CD4-positive, alpha-beta T cell treated with Interleukin-17A for 1 hour (primary cell): ENCODE measurements around the gene SMTNL2.
"Not testable (repeated sequence)": the region's sequence is repeated elsewhere in the genome, so short reads cannot be mapped to it uniquely, and the experiment has no call there.

Experiments used
- DNase-seq: peaks from one replicate; pipeline ENCODE4 v3.0.0-alpha.2; 2020

Gene SMTNL2

GRCh38 chr17:4604736-4605135 is 20.4 kb downstream of the SMTNL2 start:
- DNase-seq: not testable (repeated sequence)

- DNase-seq: no peak
Observed at GRCh38 chr17:4605826-4606225, 21.5 kb downstream of the SMTNL2 start.

GRCh38 chr17:4607261-4607741 is 23.0 kb downstream of the SMTNL2 start:
- DNase-seq: no peak

- DNase-seq: no peak
Observed at GRCh38 chr17:4607773-4608187, 23.5 kb downstream of the SMTNL2 start.

- DNase-seq: no peak
Observed at GRCh38 chr17:4609761-4610160, 25.4 kb downstream of the SMTNL2 start.

GRCh38 chr17:4610162-4610561 is 25.8 kb downstream of the SMTNL2 start:
- no peak for DNase-seq

GRCh38 chr17:4610656-4611055 is 26.3 kb downstream of the SMTNL2 start:
- DNase-seq: no peak

GRCh38 chr17:4616476-4616875 is 32.1 kb downstream of the SMTNL2 start:
- DNase-seq: no peak

- DNase-seq: no peak
Observed at GRCh38 chr17:4617090-4617489, 32.8 kb downstream of the SMTNL2 start.

GRCh38 chr17:4617590-4618351 is 33.4 kb downstream of the SMTNL2 start:
- no peak for DNase-seq

GRCh38 chr17:4620531-4621101 is 36.3 kb downstream of the SMTNL2 start:
- no peak for DNase-seq

- DNase-seq: no peak
Observed at GRCh38 chr17:4622375-4622774, 38.0 kb downstream of the SMTNL2 start.

- DNase-seq: no peak
Observed at GRCh38 chr17:4623249-4623648, 38.9 kb downstream of the SMTNL2 start.

- not testable (repeated sequence) for DNase-seq
Observed at GRCh38 chr17:4624451-4624911, 40.2 kb downstream of the SMTNL2 start.

GRCh38 chr17:4625181-4625617 is 40.9 kb downstream of the SMTNL2 start:
- no peak for DNase-seq

- no peak for DNase-seq
Observed at GRCh38 chr17:4626734-4627256, 42.5 kb downstream of the SMTNL2 start.

- no peak for DNase-seq
Observed at GRCh38 chr17:4631431-4631830, 47.1 kb downstream of the SMTNL2 start.

GRCh38 chr17:4631836-4632580 is 47.7 kb downstream of the SMTNL2 start:
- no peak for DNase-seq

- no peak for DNase-seq
Observed at GRCh38 chr17:4632581-4632920, 48.2 kb downstream of the SMTNL2 start.

GRCh38 chr17:4633643-4634042 is 49.3 kb downstream of the SMTNL2 start:
- no peak for DNase-seq

GRCh38 chr17:4634976-4635375 is 50.6 kb downstream of the SMTNL2 start:
- DNase-seq: no peak

- peak; percentile 8 for DNase-seq
Observed at GRCh38 chr17:4635823-4636375, 51.6 kb downstream of the SMTNL2 start.

- no peak for DNase-seq
Observed at GRCh38 chr17:4636474-4637100, 52.3 kb downstream of the SMTNL2 start.
